Neural progenitor cell (in vitro differentiated cells): ENCODE results near the gene GNG7.

Source experiments
- EZH2 ChIP-seq: fragments of 200-600 bp; sonication (generic); IDR thresholded peaks from 2 replicates; pipeline ENCODE4 v1.6.1; 2017; ENCODE audit warnings: antibody characterized with exemption, mild to moderate bottlenecking, moderate library complexity
- EZH2phosphoT487 ChIP-seq: fragments of 200-600 bp; sonication (generic); IDR thresholded peaks from 2 replicates; pipeline ENCODE4 v1.6.1; 2017; ENCODE audit warnings: antibody characterized with exemption
- TF ChIP-seq, protein P1 (sequence below): fragments of 200-600 bp; sonication (generic); IDR thresholded peaks from 2 replicates; pipeline ENCODE4 v1.5.1; 2017; ENCODE audit warnings: antibody characterized with exemption, mild to moderate bottlenecking

DNA sequence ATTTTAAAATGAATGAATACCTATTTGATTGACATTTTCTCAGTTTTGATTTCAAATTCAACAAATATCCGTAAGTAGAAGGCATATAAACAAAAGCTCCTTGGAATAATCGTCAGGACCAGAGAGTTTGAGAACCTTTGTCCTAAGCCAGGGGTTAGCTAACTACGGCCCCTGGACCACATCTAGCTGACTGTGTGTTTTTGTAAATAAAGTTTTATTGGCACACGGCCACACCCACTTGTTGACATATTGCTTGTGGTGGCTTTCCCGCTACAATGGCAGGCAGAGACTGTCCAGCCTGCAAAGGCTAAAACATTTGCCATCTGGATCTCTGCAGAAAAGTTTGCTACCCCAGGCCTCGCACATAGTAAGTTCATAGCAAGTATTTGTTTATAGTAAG lies 83.4 kb downstream of the GNG7 start:
- TF ChIP-seq, protein P1, sequence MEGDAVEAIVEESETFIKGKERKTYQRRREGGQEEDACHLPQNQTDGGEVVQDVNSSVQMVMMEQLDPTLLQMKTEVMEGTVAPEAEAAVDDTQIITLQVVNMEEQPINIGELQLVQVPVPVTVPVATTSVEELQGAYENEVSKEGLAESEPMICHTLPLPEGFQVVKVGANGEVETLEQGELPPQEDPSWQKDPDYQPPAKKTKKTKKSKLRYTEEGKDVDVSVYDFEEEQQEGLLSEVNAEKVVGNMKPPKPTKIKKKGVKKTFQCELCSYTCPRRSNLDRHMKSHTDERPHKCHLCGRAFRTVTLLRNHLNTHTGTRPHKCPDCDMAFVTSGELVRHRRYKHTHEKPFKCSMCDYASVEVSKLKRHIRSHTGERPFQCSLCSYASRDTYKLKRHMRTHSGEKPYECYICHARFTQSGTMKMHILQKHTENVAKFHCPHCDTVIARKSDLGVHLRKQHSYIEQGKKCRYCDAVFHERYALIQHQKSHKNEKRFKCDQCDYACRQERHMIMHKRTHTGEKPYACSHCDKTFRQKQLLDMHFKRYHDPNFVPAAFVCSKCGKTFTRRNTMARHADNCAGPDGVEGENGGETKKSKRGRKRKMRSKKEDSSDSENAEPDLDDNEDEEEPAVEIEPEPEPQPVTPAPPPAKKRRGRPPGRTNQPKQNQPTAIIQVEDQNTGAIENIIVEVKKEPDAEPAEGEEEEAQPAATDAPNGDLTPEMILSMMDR, result no peak
- TF ChIP-seq EZH2 (no peak), EZH2phosphoT487 (no peak)
